ENCODE results near the gene PHLPP1.

DNA sequence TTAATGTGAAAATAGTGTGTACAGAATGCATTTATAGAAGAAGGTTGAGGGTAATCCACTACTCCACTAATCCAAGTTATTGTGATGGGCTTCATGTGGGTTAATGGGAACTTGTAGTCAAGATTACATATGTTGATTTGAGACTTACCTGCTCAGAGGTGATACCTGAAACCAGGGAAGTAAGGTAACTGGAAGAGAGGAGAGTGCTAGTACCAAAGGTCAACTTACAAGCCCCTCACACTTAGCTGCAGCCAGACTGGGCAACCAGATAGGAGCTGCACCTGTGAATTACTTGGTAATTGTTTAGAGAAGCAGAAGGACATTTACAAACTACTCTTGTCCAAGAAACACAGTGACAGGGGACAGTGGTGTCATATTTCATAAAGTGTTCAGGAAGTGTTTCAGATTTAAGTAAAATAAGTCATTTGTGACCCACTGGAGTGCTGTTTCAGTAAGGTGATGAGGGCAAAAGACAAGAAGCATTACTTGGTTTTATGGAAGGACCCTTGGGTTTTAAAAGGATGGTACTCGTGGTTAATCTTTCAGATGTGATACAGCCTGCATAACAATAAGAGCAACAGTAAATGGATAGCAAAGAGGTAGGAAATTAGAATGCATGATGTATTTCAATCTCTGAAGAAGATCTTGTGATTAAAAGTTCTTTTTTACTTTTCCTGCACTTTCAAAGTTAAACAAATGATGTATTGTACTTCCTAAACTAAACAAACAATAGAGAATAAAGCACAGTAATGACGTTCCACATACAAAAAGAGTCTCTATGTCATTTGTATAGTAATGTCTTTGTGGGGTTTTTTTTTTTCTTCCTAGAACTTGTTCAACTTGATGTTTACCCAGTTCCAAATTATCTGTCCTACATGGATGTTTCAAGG is 189.3 kb downstream of the PHLPP1 start:
- TF ChIP-seq, protein P1, sequence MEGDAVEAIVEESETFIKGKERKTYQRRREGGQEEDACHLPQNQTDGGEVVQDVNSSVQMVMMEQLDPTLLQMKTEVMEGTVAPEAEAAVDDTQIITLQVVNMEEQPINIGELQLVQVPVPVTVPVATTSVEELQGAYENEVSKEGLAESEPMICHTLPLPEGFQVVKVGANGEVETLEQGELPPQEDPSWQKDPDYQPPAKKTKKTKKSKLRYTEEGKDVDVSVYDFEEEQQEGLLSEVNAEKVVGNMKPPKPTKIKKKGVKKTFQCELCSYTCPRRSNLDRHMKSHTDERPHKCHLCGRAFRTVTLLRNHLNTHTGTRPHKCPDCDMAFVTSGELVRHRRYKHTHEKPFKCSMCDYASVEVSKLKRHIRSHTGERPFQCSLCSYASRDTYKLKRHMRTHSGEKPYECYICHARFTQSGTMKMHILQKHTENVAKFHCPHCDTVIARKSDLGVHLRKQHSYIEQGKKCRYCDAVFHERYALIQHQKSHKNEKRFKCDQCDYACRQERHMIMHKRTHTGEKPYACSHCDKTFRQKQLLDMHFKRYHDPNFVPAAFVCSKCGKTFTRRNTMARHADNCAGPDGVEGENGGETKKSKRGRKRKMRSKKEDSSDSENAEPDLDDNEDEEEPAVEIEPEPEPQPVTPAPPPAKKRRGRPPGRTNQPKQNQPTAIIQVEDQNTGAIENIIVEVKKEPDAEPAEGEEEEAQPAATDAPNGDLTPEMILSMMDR (IDR thresholded peaks at IDR 0.05): no peak
- no peak for TF ChIP-seq POLR2A (IDR thresholded peaks at IDR 0.05)
- TF ChIP-seq EP300 (IDR thresholded peaks at IDR 0.05; ENCODE audit: low read depth): no peak
